ENCODE results near the gene CELF5. TPM values are rescaled to one million over a fixed set of nuclear protein-coding genes. Genes with fewer than 3 reads are reported as not detected.

CELF5 gene
- total RNA-seq, 1 experiment from 2014 or later = 7.7 TPM

- ATAC-seq (no peak), DNase-seq (ENCODE audit: low spot score) (no peak)
- Mint-ChIP-seq H3K4me3 (no peak overlapping the region), H3K4me1 (no peaks in the 10 kb centered on the region), H3K27ac (no peak overlapping the region), H3K36me3 (no peaks in the 10 kb centered on the region), H3K27me3 (ENCODE audit: low read depth) (peaks cover 15% of the 10 kb centered on the region), H3K9me3 (no peaks in the 10 kb centered on the region)
- TF ChIP-seq KAT7 (CRISPR knock-in tag; IDR thresholded peaks at IDR 0.05; ENCODE audit: borderline replicate concordance) (no peak), FOXP1 (CRISPR knock-in tag; IDR thresholded peaks at IDR 0.05; ENCODE audit: borderline replicate concordance) (no peak), ESRRA (CRISPR knock-in tag; IDR thresholded peaks at IDR 0.05; ENCODE audit: borderline replicate concordance) (no peak)
- ChIA-PET CTCF (interaction anchor here (0.5 to 0.6 kb wide), 2 partner anchors 26 to 131 kb away, joined by 3 to 5 read pairs; no protein-coding TSS in a partner anchor), POLR2A (no interaction called here)
These were observed 91.7 kb downstream of the CELF5 start for GRCh38 chr19:3316132-3316648.

DNA sequence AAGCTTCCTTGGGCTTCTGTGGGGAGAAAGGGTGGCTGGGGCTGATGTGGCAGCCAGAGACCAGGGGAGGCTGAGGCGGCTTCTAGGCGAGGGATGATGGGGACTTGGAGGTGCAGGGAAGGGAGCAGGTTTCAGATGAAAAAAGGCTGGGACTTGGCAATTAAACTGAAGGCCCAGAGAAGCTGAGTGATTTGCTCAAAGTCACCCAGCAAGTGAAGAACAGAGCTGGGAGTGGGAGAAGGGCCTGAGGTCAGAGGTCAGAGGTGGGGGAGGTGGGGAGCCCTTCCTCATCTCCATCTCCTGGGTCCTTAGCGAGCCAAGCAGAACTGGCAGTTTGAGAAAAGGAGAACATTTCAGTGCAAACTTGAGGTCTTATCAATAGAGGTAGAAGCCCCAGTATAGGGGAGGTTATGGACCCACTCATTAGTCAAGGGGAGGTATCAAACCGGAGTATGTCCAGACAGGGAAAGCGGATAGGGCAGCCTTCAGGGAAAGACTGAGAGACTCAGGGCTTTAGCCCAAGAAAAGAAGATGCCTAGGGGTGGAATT lies 92.3 kb downstream of the CELF5 start:
- ATAC-seq (no peak), DNase-seq (ENCODE audit: low spot score) (no peak)
- no peaks in the 10 kb centered on the region for H3K4me1 Mint-ChIP-seq
- no peaks in the 10 kb centered on the region for H3K9me3 Mint-ChIP-seq
- H3K36me3 Mint-ChIP-seq = no peaks in the 10 kb centered on the region
- CTCF ChIA-PET = interaction anchor here (0.5 to 2.7 kb wide), 3 partner anchors 12 to 131 kb away, joined by 3 to 13 read pairs (median 5); no protein-coding TSS in a partner anchor
- H3K27me3 Mint-ChIP-seq (ENCODE audit: low read depth) = peaks cover 11% of the 10 kb centered on the region
- no peak overlapping the region for H3K27ac Mint-ChIP-seq
- no peak overlapping the region for H3K4me3 Mint-ChIP-seq
- POLR2A ChIA-PET = no interaction called here
- no peak for TF ChIP-seq FOXJ3 (CRISPR knock-in tag; IDR thresholded peaks at IDR 0.05; ENCODE audit: borderline replicate concordance)
- TF ChIP-seq NR2C2 (CRISPR knock-in tag; IDR thresholded peaks at IDR 0.05) = no peak
- TF ChIP-seq, protein P1, sequence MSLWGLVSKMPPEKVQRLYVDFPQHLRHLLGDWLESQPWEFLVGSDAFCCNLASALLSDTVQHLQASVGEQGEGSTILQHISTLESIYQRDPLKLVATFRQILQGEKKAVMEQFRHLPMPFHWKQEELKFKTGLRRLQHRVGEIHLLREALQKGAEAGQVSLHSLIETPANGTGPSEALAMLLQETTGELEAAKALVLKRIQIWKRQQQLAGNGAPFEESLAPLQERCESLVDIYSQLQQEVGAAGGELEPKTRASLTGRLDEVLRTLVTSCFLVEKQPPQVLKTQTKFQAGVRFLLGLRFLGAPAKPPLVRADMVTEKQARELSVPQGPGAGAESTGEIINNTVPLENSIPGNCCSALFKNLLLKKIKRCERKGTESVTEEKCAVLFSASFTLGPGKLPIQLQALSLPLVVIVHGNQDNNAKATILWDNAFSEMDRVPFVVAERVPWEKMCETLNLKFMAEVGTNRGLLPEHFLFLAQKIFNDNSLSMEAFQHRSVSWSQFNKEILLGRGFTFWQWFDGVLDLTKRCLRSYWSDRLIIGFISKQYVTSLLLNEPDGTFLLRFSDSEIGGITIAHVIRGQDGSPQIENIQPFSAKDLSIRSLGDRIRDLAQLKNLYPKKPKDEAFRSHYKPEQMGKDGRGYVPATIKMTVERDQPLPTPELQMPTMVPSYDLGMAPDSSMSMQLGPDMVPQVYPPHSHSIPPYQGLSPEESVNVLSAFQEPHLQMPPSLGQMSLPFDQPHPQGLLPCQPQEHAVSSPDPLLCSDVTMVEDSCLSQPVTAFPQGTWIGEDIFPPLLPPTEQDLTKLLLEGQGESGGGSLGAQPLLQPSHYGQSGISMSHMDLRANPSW (CRISPR knock-in tag; conservative IDR thresholded peaks at IDR 0.05; ENCODE audit: low read depth) = no peak

DNA sequence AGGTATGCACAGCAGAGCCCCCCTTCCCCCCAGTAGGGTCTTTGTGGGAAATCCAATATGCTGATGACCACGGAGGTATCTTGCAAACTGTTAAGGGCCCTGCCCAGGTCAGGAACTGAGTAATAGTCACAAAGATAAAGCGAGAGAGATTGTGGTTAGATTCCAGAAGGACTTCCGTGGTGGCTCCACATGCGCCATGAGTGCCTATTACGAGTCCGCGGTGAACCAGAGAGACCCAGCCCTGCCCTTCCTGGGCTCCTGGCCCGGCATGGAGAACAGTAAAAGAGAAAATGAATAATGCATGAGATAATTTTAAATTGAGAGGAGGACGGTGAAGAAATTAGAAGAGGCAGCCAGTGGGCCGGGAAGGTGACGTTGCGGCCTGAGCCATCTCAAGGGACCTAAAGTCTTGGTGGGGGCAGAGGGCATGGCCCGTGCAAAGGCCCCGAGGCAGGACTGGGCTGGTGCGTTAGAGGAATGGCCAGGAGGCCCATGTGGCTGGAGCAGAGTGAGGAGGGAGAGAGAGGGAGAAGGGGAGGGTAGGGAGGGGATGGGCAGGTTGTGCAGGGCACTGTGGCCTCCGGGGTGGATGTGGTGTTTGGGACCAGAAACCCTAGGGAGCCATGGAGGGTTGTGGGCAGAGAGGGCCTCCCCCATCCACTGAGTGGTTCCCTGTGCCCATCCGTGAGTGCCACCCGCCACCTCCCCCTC lies 95.3 kb downstream of the CELF5 start:
- CTCF ChIA-PET = no interaction called here
- no peak overlapping the region for H3K27ac Mint-ChIP-seq
- POLR2A ChIA-PET = no interaction called here

More for the DNA sequence above, 95.3 kb downstream of the CELF5 start:
- TF ChIP-seq ELF4 (CRISPR knock-in tag; IDR thresholded peaks at IDR 0.05; ENCODE audit: low read depth) (no peak), ZNF317 (CRISPR knock-in tag; IDR thresholded peaks at IDR 0.05; ENCODE audit: borderline replicate concordance, low read depth) (no peak), NR1H2 (CRISPR knock-in tag; IDR thresholded peaks at IDR 0.05) (no peak), RORB (CRISPR knock-in tag; IDR thresholded peaks at IDR 0.05) (no peak), MXD4 (CRISPR knock-in tag; IDR thresholded peaks at IDR 0.05; ENCODE audit: borderline replicate concordance) (no peak), TEAD1 (CRISPR knock-in tag; IDR thresholded peaks at IDR 0.05) (no peak), NR2C2 (CRISPR knock-in tag; IDR thresholded peaks at IDR 0.05) (no peak), ZNF396 (CRISPR knock-in tag; IDR thresholded peaks at IDR 0.05; ENCODE audit: borderline replicate concordance) (no peak), KAT7 (CRISPR knock-in tag; IDR thresholded peaks at IDR 0.05; ENCODE audit: borderline replicate concordance) (no peak), ZNF121 (CRISPR knock-in tag; IDR thresholded peaks at IDR 0.05) (no peak), SP1 (CRISPR knock-in tag; conservative IDR thresholded peaks at IDR 0.05) (no peak)
- TF ChIP-seq, protein P2, sequence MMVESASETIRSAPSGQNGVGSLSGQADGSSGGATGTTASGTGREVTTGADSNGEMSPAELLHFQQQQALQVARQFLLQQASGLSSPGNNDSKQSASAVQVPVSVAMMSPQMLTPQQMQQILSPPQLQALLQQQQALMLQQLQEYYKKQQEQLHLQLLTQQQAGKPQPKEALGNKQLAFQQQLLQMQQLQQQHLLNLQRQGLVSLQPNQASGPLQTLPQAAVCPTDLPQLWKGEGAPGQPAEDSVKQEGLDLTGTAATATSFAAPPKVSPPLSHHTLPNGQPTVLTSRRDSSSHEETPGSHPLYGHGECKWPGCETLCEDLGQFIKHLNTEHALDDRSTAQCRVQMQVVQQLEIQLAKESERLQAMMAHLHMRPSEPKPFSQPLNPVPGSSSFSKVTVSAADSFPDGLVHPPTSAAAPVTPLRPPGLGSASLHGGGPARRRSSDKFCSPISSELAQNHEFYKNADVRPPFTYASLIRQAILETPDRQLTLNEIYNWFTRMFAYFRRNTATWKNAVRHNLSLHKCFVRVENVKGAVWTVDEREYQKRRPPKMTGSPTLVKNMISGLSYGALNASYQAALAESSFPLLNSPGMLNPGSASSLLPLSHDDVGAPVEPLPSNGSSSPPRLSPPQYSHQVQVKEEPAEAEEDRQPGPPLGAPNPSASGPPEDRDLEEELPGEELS (CRISPR knock-in tag; IDR thresholded peaks at IDR 0.05) = no peak
- TF ChIP-seq, protein P3, sequence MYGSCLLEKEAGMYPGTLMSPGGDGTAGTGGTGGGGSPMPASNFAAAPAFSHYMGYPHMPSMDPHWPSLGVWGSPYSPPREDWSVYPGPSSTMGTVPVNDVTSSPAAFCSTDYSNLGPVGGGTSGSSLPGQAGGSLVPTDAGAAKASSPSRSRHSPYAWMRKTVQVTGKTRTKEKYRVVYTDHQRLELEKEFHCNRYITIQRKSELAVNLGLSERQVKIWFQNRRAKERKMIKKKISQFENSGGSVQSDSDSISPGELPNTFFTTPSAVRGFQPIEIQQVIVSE (CRISPR knock-in tag; IDR thresholded peaks at IDR 0.05; ENCODE audit: borderline replicate concordance) = no peak
- TF ChIP-seq, protein P4, sequence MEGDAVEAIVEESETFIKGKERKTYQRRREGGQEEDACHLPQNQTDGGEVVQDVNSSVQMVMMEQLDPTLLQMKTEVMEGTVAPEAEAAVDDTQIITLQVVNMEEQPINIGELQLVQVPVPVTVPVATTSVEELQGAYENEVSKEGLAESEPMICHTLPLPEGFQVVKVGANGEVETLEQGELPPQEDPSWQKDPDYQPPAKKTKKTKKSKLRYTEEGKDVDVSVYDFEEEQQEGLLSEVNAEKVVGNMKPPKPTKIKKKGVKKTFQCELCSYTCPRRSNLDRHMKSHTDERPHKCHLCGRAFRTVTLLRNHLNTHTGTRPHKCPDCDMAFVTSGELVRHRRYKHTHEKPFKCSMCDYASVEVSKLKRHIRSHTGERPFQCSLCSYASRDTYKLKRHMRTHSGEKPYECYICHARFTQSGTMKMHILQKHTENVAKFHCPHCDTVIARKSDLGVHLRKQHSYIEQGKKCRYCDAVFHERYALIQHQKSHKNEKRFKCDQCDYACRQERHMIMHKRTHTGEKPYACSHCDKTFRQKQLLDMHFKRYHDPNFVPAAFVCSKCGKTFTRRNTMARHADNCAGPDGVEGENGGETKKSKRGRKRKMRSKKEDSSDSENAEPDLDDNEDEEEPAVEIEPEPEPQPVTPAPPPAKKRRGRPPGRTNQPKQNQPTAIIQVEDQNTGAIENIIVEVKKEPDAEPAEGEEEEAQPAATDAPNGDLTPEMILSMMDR (IDR thresholded peaks at IDR 0.05) = no peak
- no peaks in the 10 kb centered on the region; the same call in 1 of the 2 replicates for H3K9me3 Mint-ChIP-seq
- H3K36me3 Mint-ChIP-seq = no peaks in the 10 kb centered on the region
- DNase-seq (ENCODE audit: low spot score) (no peak), ATAC-seq (no peak)
- H3K4me3 Mint-ChIP-seq = no peak overlapping the region
- no peaks in the 10 kb centered on the region for H3K4me1 Mint-ChIP-seq
- H3K27me3 Mint-ChIP-seq (ENCODE audit: low read depth) = peaks cover 4% of the 10 kb centered on the region; the same call in 1 of the 2 replicates
